ENCODE results near the gene UST. TPM values are rescaled to one million over a fixed set of nuclear protein-coding genes. Genes with fewer than 3 reads are reported as not detected.

The UST gene
- total RNA-seq, 1 experiment from 2014 or later = 6.1 TPM

DNA sequence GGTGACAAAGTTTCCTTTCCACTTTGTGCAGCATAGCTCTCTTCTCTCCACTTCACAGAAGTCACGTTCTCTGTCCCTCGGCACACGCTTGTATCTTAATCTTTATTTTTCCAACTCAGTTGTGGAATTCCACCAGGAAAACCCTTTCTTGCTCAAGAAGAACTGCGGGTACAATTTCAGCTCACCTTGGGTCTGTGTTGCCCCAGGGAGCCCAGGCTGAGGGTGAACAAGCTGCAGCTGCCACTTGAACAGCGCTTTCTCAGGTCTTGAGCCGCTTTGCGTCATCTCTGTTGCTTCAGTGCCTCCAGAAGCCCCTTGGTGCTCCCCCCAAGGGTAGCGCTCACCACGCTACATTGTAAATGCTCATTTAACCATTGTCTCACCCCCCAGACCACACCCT is 341.5 kb downstream of the UST start:
- DNase-seq (ENCODE audit: low read depth, low spot score) (no peak), ATAC-seq (no peak)
- intact Hi-C loops (cut with micrococcal nuclease) = no loop called here
- no peaks in the 10 kb centered on the region for H3K9me3 ChIP-seq (ENCODE audit: control insufficient read depth in 1 of 2, insufficient read depth in 1 of 2, low read depth in 1 of 2, low read length in 2 of 2)
- no TSS peak for BruUV-seq (replicated peaks)
- H3K4me2 ChIP-seq (ENCODE audit: low read length) = no peak overlapping the region
- H3K27me3 ChIP-seq (ENCODE audit: insufficient read depth, low read length) = no peaks in the 10 kb centered on the region
- ChIA-PET CTCF (interaction anchor here (0.9 to 1.8 kb wide), 2 partner anchors 343 to 511 kb away, joined by 3 to 4 read pairs; no protein-coding TSS in a partner anchor), POLR2A (no interaction called here), RAD21 (ENCODE audit: low non-redundant PET in 1 of 2, low total read pairs in 2 of 2, uncharacterized antibody in 2 of 2, unreplicated experiment in 2 of 2) (no interaction called here)
- H3K4me3 ChIP-seq (replicated peaks in 1 of 2; ENCODE audit: low read depth in 1 of 2, low read length in 2 of 2) = no peak overlapping the region
- no peaks in the 10 kb centered on the region for H3K36me3 ChIP-seq (ENCODE audit: control insufficient read depth in 1 of 2, insufficient read depth in 2 of 2, low read length in 2 of 2)
- no peak overlapping the region for H2AFZ ChIP-seq (ENCODE audit: low read depth, low read length, poor library complexity, severe bottlenecking)
- no peaks in the 10 kb centered on the region; a peak in 1 of 4 replicates for H3K4me1 ChIP-seq (ENCODE audit: control insufficient read depth in 1 of 2, insufficient read depth in 2 of 2, low read length in 2 of 2)
- no peaks in the 10 kb centered on the region for H4K20me1 ChIP-seq (ENCODE audit: insufficient read depth)
- H3K79me2 ChIP-seq (ENCODE audit: insufficient read depth, low read length) = no peaks in the 10 kb centered on the region
- H3K9me2 ChIP-seq (ENCODE audit: insufficient read depth) = no peaks in the 10 kb centered on the region
- no peak overlapping the region for H3K9ac ChIP-seq (ENCODE audit: low read length)
- H3K27ac ChIP-seq (ENCODE audit: low read depth, low read length) = no peak overlapping the region
- no peak for TF ChIP-seq EGR1 (IDR thresholded peaks at IDR 0.05; ENCODE audit: low read depth)
- no peak for TF ChIP-seq ZNF274 (IDR thresholded peaks at IDR 0.05; ENCODE audit: low read depth, low read length)
- no peak for TF ChIP-seq CBX3 (IDR thresholded peaks at IDR 0.05; ENCODE audit: low read depth)
- no peak for TF ChIP-seq SP1 (IDR thresholded peaks at IDR 0.05; ENCODE audit: low read depth)
- no peak for TF ChIP-seq YY1 (IDR thresholded peaks at IDR 0.05; ENCODE audit: extremely low read depth, insufficient replicate concordance, low read depth, low read length)
- no peak for TF ChIP-seq ZFX (IDR thresholded peaks at IDR 0.05)
- TF ChIP-seq, protein P1, sequence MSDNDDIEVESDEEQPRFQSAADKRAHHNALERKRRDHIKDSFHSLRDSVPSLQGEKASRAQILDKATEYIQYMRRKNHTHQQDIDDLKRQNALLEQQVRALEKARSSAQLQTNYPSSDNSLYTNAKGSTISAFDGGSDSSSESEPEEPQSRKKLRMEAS (IDR thresholded peaks at IDR 0.05) = no peak
- no peak for TF ChIP-seq ELF1 (IDR thresholded peaks at IDR 0.05; ENCODE audit: borderline replicate concordance, low read depth)
- TF ChIP-seq SIN3A (IDR thresholded peaks at IDR 0.05; ENCODE audit: low read depth) = no peak
- TF ChIP-seq FOSL1 (IDR thresholded peaks at IDR 0.05; ENCODE audit: low read depth) = no peak
- TF ChIP-seq EZH2phosphoT487 (IDR thresholded peaks at IDR 0.05; ENCODE audit: borderline replicate concordance) = no peak
- TF ChIP-seq, protein P2, sequence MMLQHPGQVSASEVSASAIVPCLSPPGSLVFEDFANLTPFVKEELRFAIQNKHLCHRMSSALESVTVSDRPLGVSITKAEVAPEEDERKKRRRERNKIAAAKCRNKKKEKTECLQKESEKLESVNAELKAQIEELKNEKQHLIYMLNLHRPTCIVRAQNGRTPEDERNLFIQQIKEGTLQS (IDR thresholded peaks at IDR 0.05) = no peak

DNA sequence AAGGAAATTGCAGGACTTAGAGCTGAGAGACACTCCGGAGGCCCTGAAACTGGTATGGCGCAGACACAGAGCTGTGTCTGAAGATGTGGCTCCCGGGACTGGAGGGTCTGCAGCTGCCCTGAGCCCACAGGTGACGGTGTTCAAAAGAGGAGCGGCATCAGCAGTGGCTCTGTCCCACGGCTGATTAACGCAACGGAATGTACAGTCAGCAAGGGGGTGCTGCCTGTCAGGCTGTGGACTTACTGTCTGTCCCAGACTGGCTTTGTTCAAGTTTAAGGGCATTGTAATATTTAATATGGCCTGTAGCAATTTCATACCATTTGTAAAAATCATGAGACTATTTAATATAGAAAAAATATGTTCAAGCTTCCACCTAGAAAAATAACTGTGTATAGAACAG is 342.7 kb downstream of the UST start:
- Histone ChIP-seq H3K4me1 (ENCODE audit: control insufficient read depth in 1 of 2, insufficient read depth in 2 of 2, low read length in 2 of 2) (no peaks in the 10 kb centered on the region), H2AFZ (ENCODE audit: low read depth, low read length, poor library complexity, severe bottlenecking) (no peak overlapping the region), H3K27me3 (ENCODE audit: insufficient read depth, low read length) (no peaks in the 10 kb centered on the region), H3K4me2 (ENCODE audit: low read length) (no peak overlapping the region), H3K79me2 (ENCODE audit: insufficient read depth, low read length) (no peaks in the 10 kb centered on the region), H3K4me3 (replicated peaks in 1 of 2; ENCODE audit: low read depth in 1 of 2, low read length in 2 of 2) (no peak overlapping the region), H3K9me2 (ENCODE audit: insufficient read depth) (no peaks in the 10 kb centered on the region), H3K9me3 (ENCODE audit: control insufficient read depth in 1 of 2, insufficient read depth in 1 of 2, low read depth in 1 of 2, low read length in 2 of 2) (no peaks in the 10 kb centered on the region), H3K9ac (ENCODE audit: low read length) (no peak overlapping the region), H3K36me3 (ENCODE audit: control insufficient read depth in 1 of 2, insufficient read depth in 2 of 2, low read length in 2 of 2) (no peaks in the 10 kb centered on the region), H4K20me1 (ENCODE audit: insufficient read depth) (no peaks in the 10 kb centered on the region), H3K27ac (ENCODE audit: low read depth, low read length) (no peak overlapping the region)
- POLR2A ChIA-PET = no interaction called here
- RAD21 ChIA-PET (ENCODE audit: low non-redundant PET in 1 of 2, low total read pairs in 2 of 2, uncharacterized antibody in 2 of 2, unreplicated experiment in 2 of 2) = no interaction called here
- CTCF ChIA-PET = interaction anchor here (1.8 kb wide), 1 partner anchor 342 kb away, joined by 4 read pairs; no protein-coding TSS in a partner anchor
- TF ChIP-seq EGR1 (IDR thresholded peaks at IDR 0.05; ENCODE audit: low read depth) = no peak
- no peak for TF ChIP-seq POLR2AphosphoS5 (IDR thresholded peaks at IDR 0.05; ENCODE audit: low read depth, low read length)
- TF ChIP-seq, protein P3, sequence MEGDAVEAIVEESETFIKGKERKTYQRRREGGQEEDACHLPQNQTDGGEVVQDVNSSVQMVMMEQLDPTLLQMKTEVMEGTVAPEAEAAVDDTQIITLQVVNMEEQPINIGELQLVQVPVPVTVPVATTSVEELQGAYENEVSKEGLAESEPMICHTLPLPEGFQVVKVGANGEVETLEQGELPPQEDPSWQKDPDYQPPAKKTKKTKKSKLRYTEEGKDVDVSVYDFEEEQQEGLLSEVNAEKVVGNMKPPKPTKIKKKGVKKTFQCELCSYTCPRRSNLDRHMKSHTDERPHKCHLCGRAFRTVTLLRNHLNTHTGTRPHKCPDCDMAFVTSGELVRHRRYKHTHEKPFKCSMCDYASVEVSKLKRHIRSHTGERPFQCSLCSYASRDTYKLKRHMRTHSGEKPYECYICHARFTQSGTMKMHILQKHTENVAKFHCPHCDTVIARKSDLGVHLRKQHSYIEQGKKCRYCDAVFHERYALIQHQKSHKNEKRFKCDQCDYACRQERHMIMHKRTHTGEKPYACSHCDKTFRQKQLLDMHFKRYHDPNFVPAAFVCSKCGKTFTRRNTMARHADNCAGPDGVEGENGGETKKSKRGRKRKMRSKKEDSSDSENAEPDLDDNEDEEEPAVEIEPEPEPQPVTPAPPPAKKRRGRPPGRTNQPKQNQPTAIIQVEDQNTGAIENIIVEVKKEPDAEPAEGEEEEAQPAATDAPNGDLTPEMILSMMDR (IDR thresholded peaks at IDR 0.05 in 2 of 3, conservative IDR thresholded peaks at IDR 0.05 in 1 of 3; ENCODE audit: borderline replicate concordance in 1 of 3, insufficient read depth in 1 of 3, low read depth in 2 of 3, low read length in 2 of 3) = peak in 1 of 3 experiments; percentile 39; a peak in 1 of 6 replicates
- no peak for TF ChIP-seq CBX3 (IDR thresholded peaks at IDR 0.05; ENCODE audit: low read depth)
- no peak for TF ChIP-seq YY1 (IDR thresholded peaks at IDR 0.05; ENCODE audit: extremely low read depth, insufficient replicate concordance, low read depth, low read length)
- TF ChIP-seq RAD21 (IDR thresholded peaks at IDR 0.05; ENCODE audit: low read depth) = peak; percentile 60
- intact Hi-C loops (cut with micrococcal nuclease) = no loop called here
- BruUV-seq (replicated peaks) = no TSS peak
- ATAC-seq (no peak), DNase-seq (ENCODE audit: low read depth, low spot score) (no peak)
